BLaER1 treated with 17β-estradiol and CSF1 and Interleukin-3, amounts not matched to agents 10 nM and 100 nM (cell line): ENCODE measurements around the gene BAHCC1.
A peak's percentile ranks its signal among the peaks of the same experiment; 100 is the strongest.

Experiments
- H3K27ac ChIP-seq, 11 experiments: shearing (Covaris generic); formaldehyde crosslinking; 2 replicates each; pipeline ENCODE4 v1.8.1; 2022
- H3K27me3 ChIP-seq, 11 experiments: shearing (Covaris generic); formaldehyde crosslinking; 2 replicates each; pipeline ENCODE4 v1.8.1; 2022
- H3K36me3 ChIP-seq, 11 experiments: shearing (Covaris generic); formaldehyde crosslinking; 2 replicates each; pipeline ENCODE4 v1.8.1; 2022
- H3K4me1 ChIP-seq, 10 experiments: shearing (Covaris generic); formaldehyde crosslinking; 2 replicates each; pipeline ENCODE4 v1.8.1; 2022
- H3K4me2 ChIP-seq, 11 experiments: shearing (Covaris generic); formaldehyde crosslinking; 2 replicates each; pipeline ENCODE4 v1.8.1; 2022
- H3K4me3 ChIP-seq, 10 experiments: shearing (Covaris generic); formaldehyde crosslinking; 2 replicates each; pipeline ENCODE4 v1.8.1; 2022
- H3K9ac ChIP-seq, 11 experiments: shearing (Covaris generic); formaldehyde crosslinking; 2 replicates each; pipeline ENCODE4 v1.8.1; 2022
- H3K9me3 ChIP-seq, 11 experiments: shearing (Covaris generic); formaldehyde crosslinking; replicated peaks in 1 of 11; 2 replicates each; pipeline ENCODE4 v1.8.1; 2022
- H4K20me1 ChIP-seq, 11 experiments: shearing (Covaris generic); formaldehyde crosslinking; 2 replicates each; pipeline ENCODE4 v1.8.1; 2022
- Cebpa-rat ChIP-seq, 11 experiments: shearing (Covaris generic); IDR thresholded peaks; 2 replicates each; pipeline ENCODE4 v1.8.1; 2022

BAHCC1 gene

DNA sequence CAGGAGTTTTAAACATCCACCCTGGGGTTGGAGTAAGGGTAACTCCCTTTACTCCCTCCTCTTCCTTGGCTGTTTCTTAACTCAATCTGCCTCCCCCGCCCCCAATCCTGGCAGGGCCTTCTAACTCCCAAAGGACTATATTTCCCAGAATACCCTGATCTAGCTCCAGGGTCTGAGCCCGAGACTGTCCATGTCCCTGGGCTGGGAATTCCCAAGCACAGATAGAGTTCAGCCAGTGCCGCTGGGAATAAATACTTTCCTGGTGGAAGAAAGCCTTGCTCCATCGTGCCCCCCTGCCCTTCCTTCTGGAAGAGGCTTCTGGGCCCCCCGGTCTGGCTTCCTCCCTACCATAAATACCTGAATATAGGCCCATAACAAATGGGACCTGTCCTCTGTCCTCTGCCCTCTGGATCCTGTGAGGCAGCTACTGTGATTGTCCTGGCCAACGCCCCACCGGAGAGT lies 10.2 kb downstream of the BAHCC1 start:
- peak overlapping the region in 5 of 11 experiments; percentile 3 to 62 (median 8); a peak in 6 of 22 replicates for H3K27ac ChIP-seq
- TF ChIP-seq Cebpa-rat (IDR thresholded peaks at IDR 0.05), result no peak
- no peaks in the 10 kb centered on the region for H3K9me3 ChIP-seq
- peak overlapping the region in 6 of 10 experiments; percentile 7 to 38 (median 26); a peak in 8 of 20 replicates for H3K4me3 ChIP-seq
- peak overlapping the region; percentile 91 to 99 (median 98) for H3K4me2 ChIP-seq
- peaks cover 0 to 24% (median 0%) of the 10 kb centered on the region in 11 experiments; a peak in 4 of 22 replicates for H3K27me3 ChIP-seq
- H3K36me3 ChIP-seq, result peaks cover 0 to 22% (median 0%) of the 10 kb centered on the region in 11 experiments; a peak in 7 of 22 replicates
- H4K20me1 ChIP-seq, result peaks cover 7 to 82% (median 68%) of the 10 kb centered on the region in 11 experiments; a peak in 20 of 22 replicates
- H3K9ac ChIP-seq, result peak overlapping the region in 8 of 11 experiments; percentile 27 to 99 (median 74); a peak in 15 of 22 replicates
- H3K4me1 ChIP-seq, result peaks cover 83 to 100% (median 98%) of the 10 kb centered on the region in 10 experiments

DNA sequence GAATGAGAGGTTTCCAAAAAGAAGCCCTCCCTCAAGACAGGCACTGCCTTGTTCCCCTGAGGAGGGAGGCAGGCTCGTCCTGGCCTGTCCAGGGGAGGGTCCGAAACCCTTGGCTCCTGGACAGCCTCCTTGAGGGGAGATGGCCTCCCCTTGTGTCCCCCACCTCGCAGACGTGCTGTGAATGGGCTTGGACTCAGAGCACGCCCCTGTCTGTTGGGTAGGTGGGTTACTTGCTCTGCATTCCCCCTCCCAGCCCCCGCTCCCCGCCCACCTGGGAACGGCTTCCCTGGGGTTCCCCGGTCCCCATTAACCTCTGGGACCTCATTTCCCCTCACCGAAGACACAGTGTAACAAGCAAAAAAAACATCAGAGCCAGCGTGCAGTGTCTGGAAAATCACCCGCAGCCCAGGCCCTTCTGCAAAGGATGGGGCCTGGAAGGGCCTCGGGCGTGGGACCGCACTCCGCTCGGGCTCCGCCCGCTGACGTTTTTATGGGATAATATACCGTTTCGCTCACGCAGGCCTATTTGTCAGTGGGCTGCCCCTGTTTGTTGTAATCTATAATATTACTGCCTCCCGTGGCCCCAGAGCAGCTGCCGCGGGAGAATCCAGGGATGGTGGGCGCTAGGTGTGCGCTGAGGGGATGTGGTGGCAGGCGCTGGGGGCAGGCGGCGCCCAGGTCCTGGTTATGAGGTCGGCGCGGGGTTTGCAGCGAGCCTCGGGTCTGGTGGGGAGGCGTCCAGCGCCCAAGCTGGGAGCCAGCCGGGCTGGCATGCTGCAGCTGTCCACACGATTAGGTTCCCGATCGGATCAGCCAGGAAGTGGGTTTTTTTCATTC lies 11.1 kb downstream of the BAHCC1 start:
- Histone ChIP-seq H3K36me3 (peaks cover 0 to 17% (median 0%) of the 10 kb centered on the region in 11 experiments; a peak in 7 of 22 replicates), H3K4me2 (peak overlapping the region; percentile 91 to 99 (median 98)), H3K9me3 (no peaks in the 10 kb centered on the region), H3K4me1 (peaks cover 74 to 100% (median 99%) of the 10 kb centered on the region in 10 experiments), H3K27ac (peak overlapping the region in 5 of 11 experiments; percentile 8 to 62 (median 55); a peak in 7 of 22 replicates), H3K27me3 (peaks cover 0 to 24% (median 0%) of the 10 kb centered on the region in 11 experiments; a peak in 4 of 22 replicates), H3K9ac (peak overlapping the region in 8 of 11 experiments; percentile 4 to 99 (median 70); a peak in 16 of 22 replicates), H3K4me3 (peak overlapping the region in 6 of 10 experiments; percentile 18 to 38 (median 30); a peak in 9 of 20 replicates), H4K20me1 (peaks cover 7 to 91% (median 76%) of the 10 kb centered on the region in 11 experiments; a peak in 20 of 22 replicates)
- no peak for TF ChIP-seq Cebpa-rat (IDR thresholded peaks at IDR 0.05)

DNA sequence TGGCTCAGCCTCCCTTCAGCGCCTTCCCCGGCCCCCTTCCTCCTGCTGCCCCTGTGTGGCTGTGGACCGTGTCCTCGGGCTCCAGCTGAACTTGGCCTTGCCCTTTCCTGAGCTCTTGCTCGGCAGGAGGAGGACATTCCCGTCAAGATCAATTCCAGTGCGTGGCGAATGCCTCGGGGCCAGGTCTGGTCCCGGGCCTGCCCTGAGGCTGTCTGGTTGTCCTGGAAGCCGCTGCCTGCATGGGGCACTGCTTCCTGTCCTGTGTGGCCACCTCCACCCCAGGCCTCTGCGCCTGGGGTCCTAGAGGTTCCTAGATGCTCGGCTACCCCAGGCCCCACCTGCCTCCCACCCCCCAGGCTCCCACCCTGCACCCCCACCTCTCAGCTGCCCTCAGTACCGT lies 12.8 kb downstream of the BAHCC1 start:
- H3K27me3 ChIP-seq, result peaks cover 0 to 34% (median 0%) of the 10 kb centered on the region in 11 experiments; a peak in 5 of 22 replicates
- no peaks in the 10 kb centered on the region for H3K9me3 ChIP-seq
- peaks cover 13 to 100% (median 93%) of the 10 kb centered on the region in 11 experiments; a peak in 20 of 22 replicates for H4K20me1 ChIP-seq
- peaks cover 0 to 14% (median 0%) of the 10 kb centered on the region in 11 experiments; a peak in 7 of 22 replicates for H3K36me3 ChIP-seq
- peak overlapping the region in 4 of 11 experiments; percentile 9 to 99 (median 96); a peak in 3 of 22 replicates for H3K9ac ChIP-seq
- no peak overlapping the region; a peak in 1 of 20 replicates for H3K4me3 ChIP-seq
- peak overlapping the region; percentile 91 to 99 (median 98); a peak in 21 of 22 replicates for H3K4me2 ChIP-seq
- TF ChIP-seq Cebpa-rat (IDR thresholded peaks at IDR 0.05), result no peak
- peak overlapping the region in 1 of 11 experiments; percentile 62; a peak in 1 of 22 replicates for H3K27ac ChIP-seq
- H3K4me1 ChIP-seq, result peaks cover 70 to 100% (median 99%) of the 10 kb centered on the region in 10 experiments

DNA sequence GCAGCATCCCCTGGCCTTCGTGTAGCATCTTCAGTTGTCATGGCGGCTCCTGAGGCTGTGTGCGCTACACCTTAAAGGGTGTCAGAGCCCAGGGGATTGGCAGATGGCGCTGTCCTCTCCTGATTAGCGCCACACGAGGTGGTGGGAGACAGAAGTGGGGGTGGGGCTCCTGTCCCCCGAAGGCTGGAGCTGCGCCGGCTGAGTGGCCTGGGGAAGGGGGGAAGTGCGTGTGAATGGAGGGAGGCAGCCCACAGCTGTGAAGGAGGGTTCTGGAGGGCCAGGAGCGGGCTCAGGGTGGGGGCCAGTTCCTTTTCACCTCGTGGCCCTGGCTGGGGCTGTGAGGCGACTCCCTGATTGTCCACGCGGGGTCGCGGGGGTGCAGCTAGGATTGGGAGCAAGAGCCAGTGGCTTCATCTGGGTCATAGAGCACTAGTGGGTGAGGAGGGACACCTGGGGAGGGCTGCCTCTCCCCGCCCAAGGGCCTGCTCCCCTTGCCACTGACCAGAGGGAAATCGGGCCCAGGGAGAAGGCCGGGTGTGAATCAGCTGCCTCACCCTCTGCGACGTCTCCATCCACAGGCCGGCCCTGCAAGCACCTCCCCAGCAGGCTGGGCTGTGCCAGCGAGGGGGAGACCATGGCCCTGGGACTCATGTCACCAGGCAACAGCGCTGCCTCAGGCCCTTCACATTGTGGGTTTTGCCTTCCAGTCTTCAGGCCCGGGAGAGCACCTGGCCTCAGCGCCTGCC lies 14.1 kb downstream of the BAHCC1 start:
- peaks cover 23 to 100% (median 98%) of the 10 kb centered on the region in 11 experiments; a peak in 20 of 22 replicates for H4K20me1 ChIP-seq
- peaks cover 0 to 37% (median 0%) of the 10 kb centered on the region in 11 experiments; a peak in 5 of 22 replicates for H3K27me3 ChIP-seq
- peak overlapping the region in 6 of 11 experiments; percentile 13 to 67 (median 58); a peak in 10 of 22 replicates for H3K9ac ChIP-seq
- H3K4me1 ChIP-seq, result peaks cover 63 to 100% (median 99%) of the 10 kb centered on the region in 10 experiments
- H3K4me3 ChIP-seq, result peak overlapping the region in 1 of 10 experiments; percentile 26; a peak in 3 of 20 replicates
- H3K36me3 ChIP-seq, result peaks cover 0 to 18% (median 0%) of the 10 kb centered on the region in 11 experiments; a peak in 4 of 22 replicates
- no peak for TF ChIP-seq Cebpa-rat (IDR thresholded peaks at IDR 0.05)
- H3K9me3 ChIP-seq, result no peaks in the 10 kb centered on the region
- peak overlapping the region in 6 of 11 experiments; percentile 11 to 63 (median 50); a peak in 10 of 22 replicates for H3K27ac ChIP-seq
- H3K4me2 ChIP-seq, result peak overlapping the region; percentile 38 to 99 (median 91)

DNA sequence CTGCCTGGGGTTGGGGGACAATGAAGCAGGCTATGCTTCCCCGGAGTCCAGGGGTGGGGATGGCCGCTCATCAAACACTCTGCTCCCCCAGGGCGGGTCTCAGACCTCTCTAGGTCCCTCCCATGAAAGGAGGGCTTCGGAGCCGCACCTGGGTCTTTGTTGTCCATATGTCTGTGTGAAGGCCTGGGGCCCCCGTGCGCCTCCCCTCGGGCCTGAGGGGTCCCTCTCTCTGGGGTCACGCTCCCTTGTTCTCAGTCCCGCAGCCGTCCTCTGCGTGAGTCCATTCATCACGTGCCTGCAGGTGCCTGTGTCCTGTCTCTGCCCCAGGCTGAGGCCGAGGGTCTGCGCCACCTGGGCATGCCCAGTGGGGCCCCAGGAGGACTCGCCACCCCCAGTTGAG lies 15.6 kb downstream of the BAHCC1 start:
- peak overlapping the region in 4 of 11 experiments; percentile 46 to 63 (median 56); a peak in 5 of 22 replicates for H3K27ac ChIP-seq
- peaks cover 49 to 100% (median 99%) of the 10 kb centered on the region in 10 experiments for H3K4me1 ChIP-seq
- H3K27me3 ChIP-seq, result peaks cover 0 to 37% (median 0%) of the 10 kb centered on the region in 11 experiments; a peak in 5 of 22 replicates
- peaks cover 0 to 18% (median 0%) of the 10 kb centered on the region in 11 experiments; a peak in 3 of 22 replicates for H3K36me3 ChIP-seq
- peaks cover 28 to 100% (median 98%) of the 10 kb centered on the region in 11 experiments; a peak in 20 of 22 replicates for H4K20me1 ChIP-seq
- no peaks in the 10 kb centered on the region for H3K9me3 ChIP-seq
- peak overlapping the region in 4 of 11 experiments; percentile 59 to 68 (median 62); a peak in 8 of 22 replicates for H3K9ac ChIP-seq
- no peak for TF ChIP-seq Cebpa-rat (IDR thresholded peaks at IDR 0.05)
- peak overlapping the region; percentile 33 to 99 (median 91); a peak in 20 of 22 replicates for H3K4me2 ChIP-seq
- peak overlapping the region in 1 of 10 experiments; percentile 41; a peak in 3 of 20 replicates for H3K4me3 ChIP-seq

DNA sequence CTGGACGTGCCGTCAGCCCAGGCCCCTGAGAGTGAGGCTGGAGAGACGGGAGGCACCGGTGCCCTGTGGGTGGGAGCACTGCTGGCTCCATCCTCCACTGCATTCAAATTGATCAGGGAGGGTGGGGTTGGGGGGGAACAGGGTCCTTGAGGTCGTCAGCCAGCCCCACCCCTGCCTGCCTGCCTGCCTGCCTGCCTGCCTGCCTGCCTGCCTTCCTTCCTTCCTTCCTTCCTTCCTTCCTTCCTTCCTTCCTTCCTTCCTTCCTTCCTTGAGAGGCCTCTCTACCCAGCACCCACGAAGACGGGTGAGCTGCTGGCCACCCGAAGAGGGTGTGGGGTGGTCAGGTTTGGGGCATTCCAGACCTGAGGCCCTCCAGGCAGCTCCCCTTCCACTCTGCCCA lies 16.0 kb downstream of the BAHCC1 start:
- no peak for TF ChIP-seq Cebpa-rat (IDR thresholded peaks at IDR 0.05)
- no peaks in the 10 kb centered on the region for H3K9me3 ChIP-seq
- H3K9ac ChIP-seq, result peak overlapping the region in 5 of 11 experiments; percentile 31 to 69 (median 63); a peak in 9 of 22 replicates
- peak overlapping the region in 4 of 11 experiments; percentile 59 to 68 (median 63); a peak in 6 of 22 replicates for H3K27ac ChIP-seq
- peak overlapping the region; percentile 78 to 99 (median 91); a peak in 21 of 22 replicates for H3K4me2 ChIP-seq
- peaks cover 0 to 18% (median 0%) of the 10 kb centered on the region in 11 experiments; a peak in 3 of 22 replicates for H3K36me3 ChIP-seq
- peak overlapping the region in 1 of 10 experiments; percentile 41; a peak in 3 of 20 replicates for H3K4me3 ChIP-seq
- H3K4me1 ChIP-seq, result peaks cover 44 to 100% (median 99%) of the 10 kb centered on the region in 10 experiments
- H3K27me3 ChIP-seq, result peaks cover 0 to 34% (median 0%) of the 10 kb centered on the region in 11 experiments; a peak in 5 of 22 replicates
- peaks cover 28 to 100% (median 97%) of the 10 kb centered on the region in 11 experiments; a peak in 20 of 22 replicates for H4K20me1 ChIP-seq

DNA sequence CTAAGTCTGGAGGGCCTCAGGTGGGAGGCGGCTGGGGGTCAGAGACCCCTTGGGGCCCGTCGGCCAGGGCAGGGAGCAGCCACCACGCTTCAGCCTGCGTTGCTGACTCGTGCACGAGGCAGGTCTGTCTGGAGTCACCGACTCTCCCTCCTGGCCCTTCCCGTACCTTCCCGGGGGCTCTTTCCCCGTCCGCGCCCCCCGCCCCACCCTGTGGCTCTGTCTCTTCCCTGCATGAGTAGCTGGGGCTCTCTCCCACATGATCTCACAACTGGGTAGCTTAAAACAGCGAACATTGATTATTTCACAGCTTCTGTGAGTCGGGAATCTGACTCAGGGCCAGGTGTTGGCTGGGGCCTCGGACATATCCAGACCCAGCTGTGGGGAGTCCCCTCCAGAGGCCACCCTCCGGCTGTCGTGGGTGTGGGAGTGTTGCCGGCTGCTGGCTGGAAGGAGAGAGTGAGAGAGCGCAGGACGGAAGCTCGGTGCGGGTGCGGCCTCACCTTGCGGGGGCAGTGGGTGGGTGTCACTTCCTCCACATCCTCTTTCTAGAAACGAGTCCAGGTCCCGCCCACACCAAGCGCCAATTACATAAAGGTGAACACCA lies 17.3 kb downstream of the BAHCC1 start:
- H3K4me2 ChIP-seq, result peak overlapping the region; percentile 78 to 99 (median 91)
- peak overlapping the region in 4 of 11 experiments; percentile 54 to 68 (median 63); a peak in 7 of 22 replicates for H3K27ac ChIP-seq
- no peaks in the 10 kb centered on the region for H3K9me3 ChIP-seq
- peaks cover 25 to 100% (median 97%) of the 10 kb centered on the region in 11 experiments; a peak in 20 of 22 replicates for H4K20me1 ChIP-seq
- H3K27me3 ChIP-seq, result peaks cover 0 to 22% (median 0%) of the 10 kb centered on the region in 11 experiments; a peak in 4 of 22 replicates
- no peak for TF ChIP-seq Cebpa-rat (IDR thresholded peaks at IDR 0.05)
- H3K36me3 ChIP-seq, result peaks cover 0 to 16% (median 0%) of the 10 kb centered on the region in 11 experiments; a peak in 3 of 22 replicates
- H3K4me1 ChIP-seq, result peaks cover 41 to 100% (median 99%) of the 10 kb centered on the region in 10 experiments
- H3K9ac ChIP-seq, result peak overlapping the region in 7 of 11 experiments; percentile 1 to 63 (median 50); a peak in 10 of 22 replicates
- H3K4me3 ChIP-seq, result no peak overlapping the region
